ENCODE measurements around the gene FBN1.

- TF ChIP-seq PATZ1 (CRISPR knock-in tag; IDR thresholded peaks at IDR 0.05; ENCODE audit: borderline replicate concordance) (no peak), PPARA (CRISPR knock-in tag; IDR thresholded peaks at IDR 0.05; ENCODE audit: borderline replicate concordance) (no peak), ZC3H10 (CRISPR knock-in tag; IDR thresholded peaks at IDR 0.05) (no peak), TCF4 (CRISPR knock-in tag; IDR thresholded peaks at IDR 0.05; ENCODE audit: borderline replicate concordance) (no peak), CREB5 (CRISPR knock-in tag; IDR thresholded peaks at IDR 0.05; ENCODE audit: low read depth) (no peak), TOX (CRISPR knock-in tag; IDR thresholded peaks at IDR 0.05; ENCODE audit: borderline replicate concordance) (no peak), CSRNP3 (CRISPR knock-in tag; IDR thresholded peaks at IDR 0.05) (no peak), SNAI2 (CRISPR knock-in tag; IDR thresholded peaks at IDR 0.05) (no peak), POU6F1 (CRISPR knock-in tag; IDR thresholded peaks at IDR 0.05; ENCODE audit: borderline replicate concordance, low read depth) (no peak), ZFP30 (CRISPR knock-in tag; IDR thresholded peaks at IDR 0.05) (no peak), ZNF70 (CRISPR knock-in tag; IDR thresholded peaks at IDR 0.05) (no peak)
Observed at GRCh38 chr15:48384616-48385015, 260.9 kb downstream of the FBN1 start.
